Fibroblast of skin of abdomen (primary cell): ENCODE measurements around the gene ELK4.
A peak's percentile ranks its signal among the peaks of the same experiment; 100 is the strongest.

Experiments used
- DNase-seq: peaks from one replicate; pipeline ENCODE4 v3.0.0-alpha.2; 2013

Gene ELK4

GRCh38 chr1:205580923-205581180, 51.0 kb downstream of the ELK4 start:
- no peak for DNase-seq

DNA sequence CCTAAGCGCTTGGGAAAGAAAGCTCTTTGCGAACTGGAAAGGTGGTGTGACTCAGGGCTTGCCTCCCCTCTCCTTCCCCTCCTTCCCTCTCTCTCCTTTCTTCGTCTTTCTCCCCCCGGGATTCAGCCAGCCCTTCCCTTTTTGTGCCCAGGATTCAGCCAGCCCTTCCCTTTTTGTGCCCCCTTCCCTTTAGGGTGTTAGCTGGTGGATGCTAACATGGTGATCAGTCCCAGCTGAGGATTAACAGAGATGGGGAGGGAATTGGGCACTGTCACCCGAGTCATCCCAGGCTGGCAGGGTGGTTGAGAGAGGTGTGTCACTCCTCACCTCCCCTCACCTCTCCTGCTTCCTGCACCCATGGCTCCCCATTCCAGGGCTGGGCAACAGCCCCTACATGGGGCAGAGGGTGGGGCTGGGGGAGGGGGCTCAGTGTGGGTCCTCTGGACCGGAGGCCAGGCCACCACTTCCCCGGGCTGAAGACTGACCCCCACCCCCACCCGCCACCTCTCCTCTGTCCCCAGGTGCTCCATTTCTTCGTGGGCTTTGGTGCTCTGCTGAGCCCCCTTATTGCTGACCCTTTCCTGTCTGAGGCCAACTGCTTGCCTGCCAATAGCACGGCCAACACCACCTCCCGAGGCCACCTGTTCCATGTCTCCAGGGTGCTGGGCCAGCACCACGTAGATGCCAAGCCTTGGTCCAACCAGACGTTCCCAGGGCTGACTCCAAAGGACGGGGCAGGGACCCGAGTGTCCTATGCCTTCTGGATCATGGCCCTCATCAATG, 51.5 kb downstream of the ELK4 start:
- no peak for DNase-seq

GRCh38 chr1:205579711-205580110, 52.1 kb downstream of the ELK4 start:
- no peak for DNase-seq

GRCh38 chr1:205578780-205579571, 52.8 kb downstream of the ELK4 start:
- DNase-seq, result no peak

DNA sequence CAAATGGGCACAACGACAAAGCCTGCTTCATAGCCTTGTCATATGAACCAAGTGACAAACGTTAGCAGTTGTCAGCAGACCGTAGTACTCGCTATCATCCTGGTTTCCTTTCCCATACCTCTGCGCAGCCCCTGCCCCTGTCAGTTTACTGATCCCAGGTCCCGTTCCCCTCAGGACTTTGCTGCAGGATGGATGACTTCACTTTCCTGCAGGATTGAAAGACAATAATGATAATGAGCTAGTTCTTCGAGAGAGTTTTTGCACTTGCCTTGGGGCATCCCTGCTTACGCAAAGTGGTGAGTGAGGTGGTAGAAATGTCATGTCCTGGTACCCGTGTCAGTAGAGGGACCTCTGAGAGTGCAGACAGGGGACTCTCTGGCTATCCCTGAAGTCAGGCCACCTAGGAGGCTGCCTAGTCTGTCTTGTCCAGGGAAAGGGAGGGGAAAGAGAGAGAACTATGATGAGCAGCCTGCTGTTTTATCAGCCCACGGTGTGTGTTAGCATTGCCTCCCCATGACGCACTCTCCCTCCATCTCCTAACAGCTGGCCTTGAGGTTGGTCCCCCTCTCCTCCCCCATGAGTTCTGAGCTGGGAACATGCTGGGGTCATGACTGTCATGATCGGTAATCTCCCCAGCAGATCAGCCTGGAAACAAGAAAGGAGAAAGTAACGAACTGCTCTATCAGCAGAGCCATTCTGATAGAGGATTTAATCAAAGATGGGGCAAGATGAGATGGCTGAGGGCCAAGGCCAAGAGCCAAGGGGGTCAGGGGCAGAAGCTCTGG, 53.7 kb downstream of the ELK4 start:
- DNase-seq, result peak; percentile 8

- no peak for DNase-seq
Observed at GRCh38 chr1:205576805-205577761, 54.7 kb downstream of the ELK4 start.

DNA sequence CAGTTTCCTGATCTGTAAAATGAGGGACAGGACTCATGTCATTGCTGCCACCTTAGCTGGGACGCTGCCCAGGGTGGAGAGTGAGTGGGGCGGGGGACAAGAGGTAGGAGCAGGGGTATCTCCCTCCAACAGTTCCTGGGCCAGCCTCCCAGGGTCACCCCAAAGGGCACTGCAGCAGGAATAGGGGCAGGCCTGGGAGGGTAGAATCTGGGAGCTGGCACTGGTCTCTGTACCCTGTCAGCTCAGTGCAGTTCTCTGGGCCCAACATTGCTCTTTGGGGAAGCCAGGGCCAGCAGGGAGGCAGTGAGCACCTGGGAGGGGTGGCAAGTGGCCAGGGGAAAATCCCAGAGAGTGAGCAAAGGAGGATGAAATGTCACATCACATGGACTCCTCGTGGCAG, 55.8 kb downstream of the ELK4 start:
- DNase-seq, result no peak

- DNase-seq, result no peak
Observed at GRCh38 chr1:205575294-205575885, 56.4 kb downstream of the ELK4 start.

GRCh38 chr1:205572421-205572820, 59.4 kb downstream of the ELK4 start:
- no peak for DNase-seq

- DNase-seq, result no peak
Observed at GRCh38 chr1:205571747-205572146, 60.1 kb downstream of the ELK4 start.

- DNase-seq, result no peak
Observed at GRCh38 chr1:205570796-205571537, 60.8 kb downstream of the ELK4 start.

DNA sequence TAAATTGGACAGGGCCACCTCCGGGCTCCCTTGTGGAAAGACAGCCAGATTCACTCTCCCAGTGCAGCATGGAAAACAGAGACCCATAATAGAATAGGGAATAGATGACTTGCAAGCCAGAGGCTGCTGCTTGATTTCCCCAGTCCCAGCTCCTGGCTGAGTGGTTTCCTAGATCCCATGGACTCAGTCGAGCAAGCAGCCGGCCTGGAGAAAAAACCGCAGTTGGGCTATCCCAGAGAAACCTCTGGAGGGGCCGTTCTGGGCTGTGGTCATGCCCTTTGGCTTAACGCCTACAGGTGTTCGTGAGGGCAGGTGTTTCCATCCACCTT, 61.7 kb downstream of the ELK4 start:
- no peak for DNase-seq

GRCh38 chr1:205569411-205570172, 62.2 kb downstream of the ELK4 start:
- DNase-seq, result no peak

GRCh38 chr1:205568469-205569361, 63.1 kb downstream of the ELK4 start:
- DNase-seq, result no peak

- DNase-seq, result no peak
Observed at GRCh38 chr1:205568135-205568468, 63.7 kb downstream of the ELK4 start.

- DNase-seq, result no peak
Observed at GRCh38 chr1:205567716-205568115, 64.1 kb downstream of the ELK4 start.

GRCh38 chr1:205565799-205566198, 66.0 kb downstream of the ELK4 start:
- DNase-seq, result no peak

DNA sequence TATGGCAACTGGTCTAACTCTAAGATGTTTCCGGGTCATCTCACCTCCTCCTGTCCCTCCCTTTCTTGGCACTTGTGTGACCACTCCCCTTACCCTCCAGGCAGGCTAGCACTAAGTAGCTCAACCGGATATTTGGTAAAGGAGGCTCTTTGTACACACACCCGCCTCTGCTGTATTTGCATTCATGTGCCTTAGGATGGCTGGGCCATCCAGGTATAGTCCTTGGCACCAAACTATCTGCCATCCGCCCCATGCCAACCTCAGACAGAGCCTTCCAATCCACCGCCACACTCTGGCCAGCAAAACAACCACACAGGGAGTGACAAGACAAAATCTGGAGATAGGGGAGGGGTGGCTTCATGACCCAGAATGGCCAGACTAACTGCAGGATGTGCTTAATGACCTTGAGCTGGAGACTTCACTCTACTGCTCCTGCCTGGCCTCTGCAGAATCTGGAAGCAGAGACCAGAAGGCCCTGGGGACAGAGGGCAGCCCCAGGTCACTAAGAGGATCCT, 67.8 kb downstream of the ELK4 start:
- DNase-seq, result no peak

- DNase-seq, result no peak
Observed at GRCh38 chr1:205561501-205562203, 70.2 kb downstream of the ELK4 start.
